GM19239 (cell line): ENCODE data around the gene TGM1.
A peak's percentile ranks its signal among the peaks of the same experiment; 100 is the strongest.

Experiments used
- DNase-seq: peaks from one replicate; pipeline ENCODE4 v3.0.0; 2011; ENCODE audit warnings: low spot score; ENCODE audit not compliant: insufficient read length
- FAIRE-seq: peaks from 2 replicates; lab custom pipeline; 2011; peaks lifted over from hg19 to GRCh38; lab: Jason Lieb, UNC

Gene TGM1

GRCh38 chr14:24293525-24293924 lies 30.5 kb upstream of the TGM1 start:
- DNase-seq (no peak), FAIRE-seq (no peak)

GRCh38 chr14:24292118-24292807 lies 29.3 kb upstream of the TGM1 start:
- no peak for DNase-seq
- FAIRE-seq = no peak

- DNase-seq = no peak
- FAIRE-seq = no peak
Observed at GRCh38 chr14:24291446-24292117, 28.6 kb upstream of the TGM1 start.

GRCh38 chr14:24290746-24291145 lies 27.8 kb upstream of the TGM1 start:
- FAIRE-seq (no peak), DNase-seq (no peak)

- FAIRE-seq = peak; percentile 21
- no peak for DNase-seq
Observed at GRCh38 chr14:24289649-24290280, 26.8 kb upstream of the TGM1 start.

GRCh38 chr14:24286996-24287395 lies 24.0 kb upstream of the TGM1 start:
- FAIRE-seq = no peak
- no peak for DNase-seq

GRCh38 chr14:24285351-24285750 lies 22.4 kb upstream of the TGM1 start:
- DNase-seq (no peak), FAIRE-seq (no peak)

- DNase-seq (no peak), FAIRE-seq (no peak)
Observed at GRCh38 chr14:24284501-24285035, 21.6 kb upstream of the TGM1 start.

GRCh38 chr14:24283796-24284460 lies 21.0 kb upstream of the TGM1 start:
- DNase-seq = no peak
- FAIRE-seq = no peak

- no peak for DNase-seq
- FAIRE-seq = no peak
Observed at GRCh38 chr14:24282736-24283135, 19.8 kb upstream of the TGM1 start.

GRCh38 chr14:24281636-24282035 lies 18.7 kb upstream of the TGM1 start:
- DNase-seq = no peak
- no peak for FAIRE-seq

GRCh38 chr14:24280797-24281460 lies 18.0 kb upstream of the TGM1 start:
- FAIRE-seq (no peak), DNase-seq (no peak)

- DNase-seq (peak; percentile 37), FAIRE-seq (peak; percentile 72)
Observed at GRCh38 chr14:24279301-24280186, 16.6 kb upstream of the TGM1 start.

- no peak for FAIRE-seq
- DNase-seq = no peak
Observed at GRCh38 chr14:24278424-24278823, 15.4 kb upstream of the TGM1 start.

- FAIRE-seq = no peak
- DNase-seq = no peak
Observed at GRCh38 chr14:24277606-24278321, 14.8 kb upstream of the TGM1 start.

- DNase-seq = no peak
- FAIRE-seq = no peak
Observed at GRCh38 chr14:24277071-24277470, 14.1 kb upstream of the TGM1 start.

GRCh38 chr14:24274101-24274543 lies 11.1 kb upstream of the TGM1 start:
- FAIRE-seq (peak; percentile 96), DNase-seq (peak; percentile 60)

GRCh38 chr14:24273422-24273998 lies 10.5 kb upstream of the TGM1 start:
- no peak for DNase-seq
- no peak for FAIRE-seq
